Right lobe of liver (tissue), 4 donors: ENCODE results near the gene DNAH17.

ENCODE experiments used
- POLR2A ChIP-seq: fragments of 450-650 bp; IDR thresholded peaks from one replicate; pipeline ENCODE4 v1.6.1; 2017; ENCODE audit warnings: antibody characterized with exemption, mild to moderate bottlenecking
- TF ChIP-seq, protein P1 (sequence below), 4 donors: fragments of 200-600 bp in 3 of 4; fragments of 450-650 bp in 1 of 4; IDR thresholded peaks; one replicate each; pipeline versions ENCODE4 v1.5.1 to v1.8.0; 2016 to 2022; ENCODE audit warnings: antibody characterized with exemption in 4 of 4, mild to moderate bottlenecking in 2 of 4
- donor health status: DM: no; HTN: no; CAD: no.
- donor health status: DM: no; HTN: no; CAD: no.
- donor health status: DM: no; HTN: yes; CAD: no.

DNA sequence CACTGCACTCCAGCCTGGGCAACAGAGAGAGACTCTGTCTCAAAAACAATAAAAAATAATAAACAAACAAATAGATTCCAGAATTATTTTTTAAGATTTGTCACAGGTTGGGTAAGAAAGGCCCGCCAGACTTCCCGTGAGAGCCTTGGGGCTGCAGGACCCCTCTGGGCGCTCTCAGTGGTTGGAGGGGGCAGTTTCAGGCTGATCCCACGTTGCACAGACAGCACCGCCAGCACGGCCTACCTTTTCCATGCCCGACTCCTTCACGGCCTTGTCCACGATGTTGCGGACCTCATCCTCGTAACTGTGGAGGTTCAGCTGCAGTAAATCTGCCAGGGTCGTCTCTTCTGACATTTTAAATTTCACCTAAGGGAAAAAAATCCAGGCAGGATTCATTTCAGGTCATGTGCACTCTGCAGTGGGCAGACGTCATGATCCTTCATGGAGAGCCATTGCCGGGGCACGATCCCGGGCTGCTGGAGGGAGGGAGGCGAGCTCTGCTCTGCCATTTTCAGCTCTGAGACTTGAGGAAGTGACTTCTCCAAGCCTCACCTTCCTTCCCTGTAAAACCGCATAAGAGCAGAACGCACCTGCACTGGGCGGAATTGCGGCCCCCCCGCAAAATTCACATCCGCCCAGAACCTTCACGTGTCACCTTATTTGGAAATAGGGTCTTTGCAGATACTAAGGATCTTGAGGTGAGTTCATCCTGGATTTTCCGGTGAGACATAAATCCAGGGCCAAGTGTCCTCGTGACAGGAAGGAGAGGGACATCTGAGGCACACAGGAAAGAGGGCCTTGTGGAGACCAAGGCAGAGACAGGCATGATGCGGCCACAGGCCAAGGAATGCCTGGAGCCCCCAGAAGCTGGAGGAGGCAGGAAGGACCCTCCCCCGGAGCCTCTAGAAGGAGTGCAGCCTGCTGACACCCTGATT is 66.8 kb downstream of the DNAH17 start:
- TF ChIP-seq, protein P1, sequence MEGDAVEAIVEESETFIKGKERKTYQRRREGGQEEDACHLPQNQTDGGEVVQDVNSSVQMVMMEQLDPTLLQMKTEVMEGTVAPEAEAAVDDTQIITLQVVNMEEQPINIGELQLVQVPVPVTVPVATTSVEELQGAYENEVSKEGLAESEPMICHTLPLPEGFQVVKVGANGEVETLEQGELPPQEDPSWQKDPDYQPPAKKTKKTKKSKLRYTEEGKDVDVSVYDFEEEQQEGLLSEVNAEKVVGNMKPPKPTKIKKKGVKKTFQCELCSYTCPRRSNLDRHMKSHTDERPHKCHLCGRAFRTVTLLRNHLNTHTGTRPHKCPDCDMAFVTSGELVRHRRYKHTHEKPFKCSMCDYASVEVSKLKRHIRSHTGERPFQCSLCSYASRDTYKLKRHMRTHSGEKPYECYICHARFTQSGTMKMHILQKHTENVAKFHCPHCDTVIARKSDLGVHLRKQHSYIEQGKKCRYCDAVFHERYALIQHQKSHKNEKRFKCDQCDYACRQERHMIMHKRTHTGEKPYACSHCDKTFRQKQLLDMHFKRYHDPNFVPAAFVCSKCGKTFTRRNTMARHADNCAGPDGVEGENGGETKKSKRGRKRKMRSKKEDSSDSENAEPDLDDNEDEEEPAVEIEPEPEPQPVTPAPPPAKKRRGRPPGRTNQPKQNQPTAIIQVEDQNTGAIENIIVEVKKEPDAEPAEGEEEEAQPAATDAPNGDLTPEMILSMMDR (IDR thresholded peaks at IDR 0.05), result no peak
- no peak for TF ChIP-seq POLR2A
